Heart left ventricle (tissue), 16 donors: ENCODE results near the gene RSRP1. TPM values are rescaled to one million over a fixed set of nuclear protein-coding genes. Genes with fewer than 3 reads are reported as not detected.

Experiments used
- ATAC-seq, 4 donors: fragments of 200-7000 bp; cut with Tn5 transposase; one replicate each; pipeline ENCODE4 v1.9.1; 2020 to 2022; ENCODE audit warnings: moderate library complexity in 4 of 4, mild to moderate bottlenecking in 3 of 4, moderate number of reproducible peaks in 1 of 4
- DNase-seq, 5 donors: peaks; one replicate each; pipeline ENCODE4 v3.0.0-alpha.2; 2020
- H3K27ac ChIP-seq, 12 donors: fragments of 200-600 bp; sonication (generic) in 4 of 12; one replicate each; pipeline versions ENCODE4 v1.5.0 to v1.8.0; 2016 to 2022; ENCODE audit warnings: mild to moderate bottlenecking in 2 of 12
- H3K27me3 ChIP-seq, 9 donors: fragments of 200-600 bp; sonication (generic) in 2 of 9; one replicate each; pipeline versions ENCODE4 v1.5.1 to v1.8.0; 2016 to 2022; ENCODE audit warnings: mild to moderate bottlenecking in 3 of 9
- H3K36me3 ChIP-seq, 9 donors: fragments of 200-600 bp; sonication (generic) in 2 of 9; one replicate each; pipeline versions ENCODE4 v1.5.0 to v1.8.0; 2018 to 2022; ENCODE audit warnings: mild to moderate bottlenecking in 2 of 9
- H3K4me1 ChIP-seq, 12 donors: fragments of 200-600 bp; sonication (generic) in 4 of 12; one replicate each; pipeline versions ENCODE4 v1.5.0 to v1.8.0; 2016 to 2022; ENCODE audit warnings: mild to moderate bottlenecking in 3 of 12
- H3K4me3 ChIP-seq, 12 donors: fragments of 200-600 bp; sonication (generic) in 4 of 12; one replicate each; pipeline versions ENCODE4 v1.5.0 to v1.8.0; 2017 to 2022; ENCODE audit warnings: mild to moderate bottlenecking in 9 of 12, moderate library complexity in 4 of 12
- H3K9me3 ChIP-seq, 12 donors: fragments of 200-600 bp; sonication (generic) in 4 of 12; one replicate each; pipeline versions ENCODE4 v1.5.0 to v1.8.0; 2016 to 2022; ENCODE audit warnings: mild to moderate bottlenecking in 1 of 12
- POLR2A ChIP-seq, 2 donors: fragments of 450-650 bp; IDR thresholded peaks; one replicate each; pipeline ENCODE4 v1.6.1; 2017; ENCODE audit warnings: antibody characterized with exemption in 2 of 2, mild to moderate bottlenecking in 2 of 2, moderate library complexity in 2 of 2
- WGBS, 4 donors: extraction: QIAGEN DNeasy Blood & Tissue Kit in 2 of 4; methylation state at CpG; one replicate each; pipeline versions ENCODE4 v1.1.5 to v1.1.7; 2013 to 2018; 5-methylcytosine and 5-hydroxymethylcytosine counted together
- intact Hi-C, 10 donors: fragments of 100-400 bp; cut with DNase I; formaldehyde crosslinking; loops; one replicate each; pipeline versions ENCODE4 v1.11.1 to v1.14.2; 2022
- polyA plus RNA-seq, 2 donors: library from polyadenylated mRNA; stranded (reverse); fragments of 200-250 nt; gene quantifications; one replicate each; pipeline ENCODE4 v1.2.3, GENCODE V29; 2013
- total RNA-seq, 9 donors: library from RNA; depleted of rRNA in 2 of 9; stranded (reverse); fragments of >200 nt in 2 of 9; fragmentation: NEBNext Ultra II Directional in 3 of 9; extraction: Animal tissue kit (Norgen Biotek cat#: 25700) in 3 of 9; gene quantifications; one replicate each; pipeline versions ENCODE4 v1.1.0 to v1.2.4, GENCODE V29; 2016 to 2023
- TF ChIP-seq, protein P1 (sequence below), 12 donors: fragments of 200-600 bp; sonication (generic) in 4 of 12; IDR thresholded peaks; one replicate each; pipeline versions ENCODE4 v1.5.0 to v1.8.0; 2018 to 2022; ENCODE audit warnings: antibody characterized with exemption in 12 of 12, mild to moderate bottlenecking in 5 of 12
- donor health status: ischemic (EF 13 %, LVEDD 7.1; RV severe dilation, severe dysfunction).
- donor health status: healthy with polysubstance abuse.
- donor health status: DM: no; HTN: yes; CAD: no.
- donor health status: DM: no; HTN: no; CAD: no.
- donor health status: ischemic (EF 25% LVEDD 6.9; RV normal size, moderate dysfunction).
- donor health status: ischemic (EF 25% LVEDD 5.7; RV mildly dilated, moderate dysfunction).
- donor health status: healthy.
- donor health status: DM: yes; HTN: yes; CAD: no.
- donor health status: ischemic (EF 35%, LVEDD 5.7; RV mildly dilated, moderate dysfunction).
- donor health status: nonischemic (EF 11% LVEDD 7.7; RV severe dilation, severe dysfunction).
- donor health status: DM: yes; HTN: yes; CAD: no.
- donor health status: PGD.
- donor health status: ischemic (EF 29% LVEDD 5.4; RV normal size, mild dysfunction).
- donor health status: nonischemic (EF 23%, LVEDD 6.1; RV moderate dilation, normal function).

RSRP1 gene
- total and polyA plus RNA-seq, 11 donors, result 14.4 to 114 (median 29.4) TPM

DNA sequence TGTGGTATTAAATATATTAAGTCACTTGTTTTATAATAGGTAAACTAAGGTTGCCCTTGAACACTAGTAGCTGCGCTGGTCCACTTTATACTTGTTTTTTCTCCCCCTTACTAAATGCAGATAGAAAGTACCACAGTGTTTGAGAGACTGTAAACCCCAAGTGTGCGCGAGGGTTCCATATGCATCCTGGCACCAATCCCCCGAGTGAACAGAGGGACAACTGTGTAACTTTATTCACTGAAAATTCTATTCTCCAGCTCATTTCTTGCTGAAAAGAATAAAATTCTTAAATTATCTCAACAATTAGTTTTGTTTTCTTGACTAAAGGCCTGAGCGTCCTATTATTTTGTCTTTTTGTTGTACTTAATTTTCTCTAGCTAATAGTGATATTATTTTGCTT is 1.9 kb downstream of the RSRP1 start:
- H3K36me3 ChIP-seq, result peaks cover 0 to 64% (median 46%) of the 10 kb centered on the region in 9 donors
- H3K9me3 ChIP-seq, result no peaks in the 10 kb centered on the region
- H3K4me1 ChIP-seq, result peaks cover 10 to 61% (median 34%) of the 10 kb centered on the region in 12 donors
- H3K4me3 ChIP-seq, result peak overlapping the region in 10 of 12 donors; percentile 63 to 98 (median 80)
- intact Hi-C loops, result loop anchor here in 4 of 10 donors (5.0 to 10.0 kb wide), 6 partner anchors 92 to 749 kb away; partner anchors contain the start of genes MTFR1L (in 2 of the 4), PAFAH2 (in 1 of the 4) and TMEM50A (in 1 of the 4)
- no peak for TF ChIP-seq POLR2A (IDR thresholded peaks at IDR 0.05)
- TF ChIP-seq, protein P1, sequence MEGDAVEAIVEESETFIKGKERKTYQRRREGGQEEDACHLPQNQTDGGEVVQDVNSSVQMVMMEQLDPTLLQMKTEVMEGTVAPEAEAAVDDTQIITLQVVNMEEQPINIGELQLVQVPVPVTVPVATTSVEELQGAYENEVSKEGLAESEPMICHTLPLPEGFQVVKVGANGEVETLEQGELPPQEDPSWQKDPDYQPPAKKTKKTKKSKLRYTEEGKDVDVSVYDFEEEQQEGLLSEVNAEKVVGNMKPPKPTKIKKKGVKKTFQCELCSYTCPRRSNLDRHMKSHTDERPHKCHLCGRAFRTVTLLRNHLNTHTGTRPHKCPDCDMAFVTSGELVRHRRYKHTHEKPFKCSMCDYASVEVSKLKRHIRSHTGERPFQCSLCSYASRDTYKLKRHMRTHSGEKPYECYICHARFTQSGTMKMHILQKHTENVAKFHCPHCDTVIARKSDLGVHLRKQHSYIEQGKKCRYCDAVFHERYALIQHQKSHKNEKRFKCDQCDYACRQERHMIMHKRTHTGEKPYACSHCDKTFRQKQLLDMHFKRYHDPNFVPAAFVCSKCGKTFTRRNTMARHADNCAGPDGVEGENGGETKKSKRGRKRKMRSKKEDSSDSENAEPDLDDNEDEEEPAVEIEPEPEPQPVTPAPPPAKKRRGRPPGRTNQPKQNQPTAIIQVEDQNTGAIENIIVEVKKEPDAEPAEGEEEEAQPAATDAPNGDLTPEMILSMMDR (IDR thresholded peaks at IDR 0.05), result no peak
- no peaks in the 10 kb centered on the region for H3K27me3 ChIP-seq
- no peak for DNase-seq
- peak overlapping the region in 8 of 12 donors; percentile 97 to 100 (median 100) for H3K27ac ChIP-seq
- ATAC-seq, result no peak
- 63 to 70% (median 68%) methylated on average over 5 of the region's 5 CpGs for WGBS, 4 donors

DNA sequence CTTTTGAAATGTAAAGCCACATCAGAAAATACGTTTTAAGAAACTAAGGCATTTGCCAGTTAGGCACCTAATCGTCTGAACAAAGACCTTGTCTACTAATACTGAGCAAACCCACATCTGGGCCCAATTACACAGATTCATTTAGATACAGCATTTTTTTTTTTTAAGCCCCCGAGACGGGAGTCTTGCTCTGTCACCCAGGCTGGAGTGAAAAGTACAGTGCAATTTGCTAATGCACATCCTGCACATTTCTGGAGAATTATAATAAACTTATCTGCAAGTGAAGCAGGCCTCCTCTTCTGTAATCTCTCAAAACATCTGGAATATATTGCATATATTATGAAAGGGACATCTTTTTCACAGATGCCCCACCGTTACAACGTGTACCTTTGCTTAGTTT is 3.3 kb downstream of the RSRP1 start:
- ATAC-seq, result no peak
- DNase-seq, result no peak
- no peaks in the 10 kb centered on the region for H3K27me3 ChIP-seq
- WGBS, 4 donors, result 57 to 68% (median 60%) methylated on average over 6 of the region's 6 CpGs
- H3K4me3 ChIP-seq, result no peak overlapping the region
- H3K4me1 ChIP-seq, result peaks cover 11 to 75% (median 48%) of the 10 kb centered on the region in 12 donors
- TF ChIP-seq POLR2A (IDR thresholded peaks at IDR 0.05), result no peak
- TF ChIP-seq, protein P1 (IDR thresholded peaks at IDR 0.05), result no peak
- no peaks in the 10 kb centered on the region for H3K9me3 ChIP-seq
- intact Hi-C loops, result loop anchor here in 3 of 10 donors (10.0 kb wide), 3 partner anchors 281 to 751 kb away; partner anchors contain the start of genes MTFR1L (in 1 of the 3) and PAFAH2 (in 1 of the 3)
- peaks cover 0 to 66% (median 46%) of the 10 kb centered on the region in 9 donors for H3K36me3 ChIP-seq
- no peak overlapping the region for H3K27ac ChIP-seq

DNA sequence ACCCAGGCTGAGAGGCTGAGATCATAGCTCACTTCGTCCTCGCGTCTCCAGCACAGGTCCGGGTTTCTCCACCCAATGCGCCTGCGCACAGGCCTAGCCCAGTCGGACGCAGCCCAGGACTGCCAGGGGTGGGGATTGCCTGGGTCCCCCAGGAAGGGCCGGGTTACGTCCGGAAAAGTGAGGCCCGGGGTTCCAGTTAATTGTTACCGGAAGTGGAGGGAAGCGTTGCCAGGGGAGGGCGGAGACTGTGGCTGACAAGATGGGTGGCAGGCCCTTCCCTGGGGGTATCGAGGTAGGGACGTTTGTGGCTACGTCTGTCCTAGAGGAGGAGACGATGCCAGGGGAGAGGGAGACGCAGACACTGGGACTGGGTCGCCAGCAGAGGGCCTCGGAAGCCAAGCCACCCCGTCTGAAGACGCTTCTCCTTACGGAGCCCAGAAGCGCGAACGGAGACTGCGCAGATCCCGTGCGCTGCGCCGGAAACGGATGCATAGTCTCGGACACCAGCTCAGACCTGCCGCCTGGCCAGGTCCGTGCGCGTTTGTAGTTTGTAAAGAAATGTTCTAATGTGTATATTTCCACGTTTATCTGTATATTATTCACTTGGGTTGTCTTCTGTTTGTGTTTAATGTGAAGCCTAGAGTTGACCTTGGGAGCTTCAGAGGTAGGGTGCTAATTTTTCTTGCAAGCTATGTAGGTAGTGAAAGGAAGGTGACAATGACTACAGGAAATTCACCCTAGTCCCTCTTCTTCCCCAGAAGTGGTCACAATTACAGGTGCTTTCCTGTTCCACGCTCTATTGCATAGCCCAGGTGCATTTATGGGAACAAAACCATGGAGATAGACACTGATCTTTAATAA is 7.3 kb downstream of the RSRP1 start:
- H3K4me1 ChIP-seq, result peaks cover 5 to 79% (median 39%) of the 10 kb centered on the region in 12 donors

More for the DNA sequence above, 7.3 kb downstream of the RSRP1 start:
- peak overlapping the region; percentile 75 to 97 (median 89) for H3K27ac ChIP-seq
- no peaks in the 10 kb centered on the region for H3K9me3 ChIP-seq
- ATAC-seq (peak; percentile 91 to 95 (median 94)), DNase-seq (peak; percentile 90 to 95 (median 93))
- H3K36me3 ChIP-seq, result peaks cover 0 to 50% (median 47%) of the 10 kb centered on the region in 9 donors
- peak overlapping the region in 11 of 12 donors; percentile 24 to 64 (median 53) for H3K4me3 ChIP-seq
- WGBS, 4 donors, result 1 to 2% (median 1%) methylated on average over 38 to 41 of the region's 41 CpGs
- TF ChIP-seq, protein P1 (IDR thresholded peaks at IDR 0.05), result peak; percentile 46 to 80 (median 61)
- TF ChIP-seq POLR2A (IDR thresholded peaks at IDR 0.05), result peak in 1 of 2 donors; percentile 47
- H3K27me3 ChIP-seq, result no peaks in the 10 kb centered on the region
- intact Hi-C loops, result loop anchor here in 3 of 10 donors (10.0 kb wide), 3 partner anchors 285 to 755 kb away; partner anchors contain the start of genes MTFR1L (in 1 of the 3) and PAFAH2 (in 1 of the 3)
